GM23338 (cell line): ENCODE results near the gene SH3TC1. TPM values are rescaled to one million over a fixed set of nuclear protein-coding genes. Genes with fewer than 3 reads are reported as not detected.

Experiments used
- CREB1 ChIP-seq: fragments of 250-450 bp; sonication (Bioruptor Pico); IDR thresholded peaks from 2 replicates; pipeline ENCODE4 v1.5.0; 2020; ENCODE audit warnings: low read depth, mild to moderate bottlenecking, moderate library complexity
- CTCF ChIP-seq, 2 experiments: fragments of 200-600 bp in 1 of 2; sonication (generic) in 1 of 2; conservative IDR thresholded peaks; 2 replicates each; pipeline versions ENCODE4 v1.5.1 to v1.6.1; 2016 to 2017; ENCODE audit warnings: antibody characterized with exemption in 2 of 2, low read depth in 2 of 2, mild to moderate bottlenecking in 2 of 2, moderate library complexity in 1 of 2
- ETS1 ChIP-seq: IDR thresholded peaks from 2 replicates; pipeline ENCODE4 v1.6.1; 2016; ENCODE audit warnings: antibody characterized with exemption
- STAT1 ChIP-seq: IDR thresholded peaks from one replicate; pipeline ENCODE4 v1.6.1; 2016; ENCODE audit warnings: antibody characterized with exemption; ENCODE audit not compliant: unreplicated experiment
- ZNF462 ChIP-seq: fragments of 250-450 bp; sonication (Bioruptor Pico); IDR thresholded peaks from 2 replicates; pipeline ENCODE4 v1.5.0; 2020; ENCODE audit warnings: mild to moderate bottlenecking, moderate library complexity
- polyA plus RNA-seq: library from polyadenylated mRNA; unstranded; fragments of >200 nt; fragmentation: Nextera tagmentation; extraction: Ambion mirVana; gene quantifications from 2 replicates; pipeline ENCODE4 v1.2.1, GENCODE V29; 2016
- total RNA-seq: library from RNA; depleted of rRNA; stranded (reverse); fragments of >200 nt; shearing (Covaris generic); gene quantifications from 2 replicates; pipeline ENCODE4 v1.2.3, GENCODE V29; 2014

Gene SH3TC1
- total and polyA plus RNA-seq, 2 experiments from 2014 or later, result 0.07 TPM; not detected in 1

- TF ChIP-seq ZNF462 (CRISPR knock-in tag) (no peak), CTCF (conservative IDR thresholded peaks at IDR 0.05; ENCODE audit: low read depth in 2 of 2) (no peak), STAT1 (no peak), ETS1 (no peak), CREB1 (no peak)
Observed at GRCh38 chr4:8258552-8259212, 59.6 kb downstream of the SH3TC1 start (continued).
